Psoas muscle (tissue), 8 donors: ENCODE data around the gene LRG1. TPM values are rescaled to one million over a fixed set of nuclear protein-coding genes. Genes with fewer than 3 reads are reported as not detected.
A peak's percentile ranks its signal among the peaks of the same experiment; 100 is the strongest.

ENCODE experiments used
- ATAC-seq, 4 donors: fragments of 200-7000 bp; cut with Tn5 transposase; one replicate each; pipeline ENCODE4 v1.9.1; 2020; ENCODE audit warnings: moderate library complexity in 3 of 4, mild to moderate bottlenecking in 2 of 4
- DNase-seq, 2 donors: peaks; one replicate each; pipeline ENCODE4 v3.0.0-alpha.2; 2020
- H3K27ac ChIP-seq: fragments of 200-600 bp; one replicate; pipeline ENCODE4 v1.8.0; 2022
- H3K27me3 ChIP-seq, 3 donors: fragments of 200-600 bp in 1 of 3; one replicate each; pipeline versions ENCODE4 v1.6.1 to v1.8.0; 2013 to 2022; ENCODE audit warnings: low read length in 2 of 3, mild to moderate bottlenecking in 2 of 3, moderate library complexity in 1 of 3; ENCODE audit not compliant: insufficient read depth in 3 of 3
- H3K36me3 ChIP-seq, 2 donors: fragments of 200-600 bp in 1 of 2; one replicate each; pipeline versions ENCODE4 v1.6.1 to v1.8.0; 2013 to 2022; ENCODE audit warnings: low read depth in 1 of 2, mild to moderate bottlenecking in 1 of 2, moderate library complexity in 1 of 2; ENCODE audit not compliant: insufficient read depth in 1 of 2
- H3K4me1 ChIP-seq: fragments of 200-600 bp; one replicate; pipeline ENCODE4 v1.8.0; 2022
- H3K4me3 ChIP-seq: fragments of 200-600 bp; one replicate; pipeline ENCODE4 v1.8.0; 2022; ENCODE audit warnings: mild to moderate bottlenecking
- H3K9me3 ChIP-seq: fragments of 200-600 bp; one replicate; pipeline ENCODE4 v1.8.0; 2022
- WGBS, 3 donors: extraction: QIAGEN DNeasy Blood & Tissue Kit; methylation state at CpG; one replicate each; pipeline versions ENCODE4 v1.1.6 to v1.1.7; 2013; 5-methylcytosine and 5-hydroxymethylcytosine counted together
- intact Hi-C, 2 donors: fragments of 100-400 bp; cut with DNase I; formaldehyde crosslinking; loops; one replicate each; pipeline versions ENCODE4 v1.11.0 to v1.14.2; 2022
- polyA plus RNA-seq, 3 donors: library from polyadenylated mRNA; stranded (reverse); fragments of 200-250 nt; gene quantifications; one replicate each; pipeline ENCODE4 v1.2.3, GENCODE V29; 2013
- total RNA-seq, 4 donors: library from RNA; stranded (reverse); fragmentation: NEBNext Ultra II Directional in 2 of 4; extraction: Animal tissue kit (Norgen Biotek cat#: 25700) in 2 of 4; gene quantifications; one replicate each; pipeline versions ENCODE4 v1.2.1 to v1.2.4, GENCODE V29; 2021 to 2023
- TF ChIP-seq, protein P1 (sequence below): fragments of 200-600 bp; IDR thresholded peaks from one replicate; pipeline ENCODE4 v1.8.0; 2022; ENCODE audit warnings: antibody characterized with exemption
- donor health status: healthy with polysubstance abuse.
- donor health status: DM: no; HTN: no; CAD: no; lungs with moderate emphysema.
- donor health status: Bipolar disorder and iron deficiency.
- donor health status: healthy.
- donor health status: DM: yes; HTN: yes; CAD: no.
- donor health status: DM: no; HTN: no; CAD: no.
- donor health status: DM: no; HTN: no; CAD: no.
- donor health status: DM: yes; HTN: yes; CAD: no.

LRG1 gene
- total and polyA plus RNA-seq, 7 donors = 0.09 to 1.8 (median 0.42) TPM; not detected in 1

DNA sequence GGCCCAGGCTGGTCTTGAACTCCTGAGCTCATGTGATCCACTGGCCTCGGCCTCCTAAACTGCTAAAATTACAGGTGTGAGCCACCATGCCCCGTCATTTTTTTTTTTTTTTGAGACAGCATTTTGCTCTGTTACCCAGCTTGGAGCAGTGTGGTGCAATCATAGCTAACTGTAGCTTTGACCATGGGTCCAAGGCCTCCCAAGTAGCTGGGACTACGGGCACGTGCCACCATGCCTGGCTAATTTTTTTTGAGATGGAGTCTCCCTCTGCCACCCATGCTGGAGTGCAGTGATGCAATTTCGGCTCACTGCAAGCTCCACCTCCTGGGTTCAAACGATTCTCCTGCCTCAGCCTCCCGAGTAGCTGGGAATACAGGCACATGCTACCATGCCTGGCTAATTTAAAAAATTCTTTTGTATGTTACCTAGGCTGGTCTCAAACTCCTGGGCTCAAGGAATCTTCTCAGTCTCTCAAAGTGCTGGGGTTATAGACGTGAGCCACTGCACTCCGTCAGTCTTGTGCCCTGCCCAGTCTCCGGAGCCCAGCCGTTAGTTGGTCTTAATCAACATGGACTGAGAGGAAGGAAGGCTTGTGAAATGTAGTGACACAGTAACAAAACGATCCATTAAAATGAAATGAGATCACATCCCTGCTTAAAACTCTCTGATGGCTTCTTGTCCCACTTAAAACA, 1.4 kb upstream of the LRG1 start:
- peaks cover 17% of the 10 kb centered on the region for H3K4me1 ChIP-seq
- H3K36me3 ChIP-seq = no peaks in the 10 kb centered on the region
- no peak for DNase-seq
- H3K27ac ChIP-seq = no peak overlapping the region
- no peak for ATAC-seq
- TF ChIP-seq, protein P1, sequence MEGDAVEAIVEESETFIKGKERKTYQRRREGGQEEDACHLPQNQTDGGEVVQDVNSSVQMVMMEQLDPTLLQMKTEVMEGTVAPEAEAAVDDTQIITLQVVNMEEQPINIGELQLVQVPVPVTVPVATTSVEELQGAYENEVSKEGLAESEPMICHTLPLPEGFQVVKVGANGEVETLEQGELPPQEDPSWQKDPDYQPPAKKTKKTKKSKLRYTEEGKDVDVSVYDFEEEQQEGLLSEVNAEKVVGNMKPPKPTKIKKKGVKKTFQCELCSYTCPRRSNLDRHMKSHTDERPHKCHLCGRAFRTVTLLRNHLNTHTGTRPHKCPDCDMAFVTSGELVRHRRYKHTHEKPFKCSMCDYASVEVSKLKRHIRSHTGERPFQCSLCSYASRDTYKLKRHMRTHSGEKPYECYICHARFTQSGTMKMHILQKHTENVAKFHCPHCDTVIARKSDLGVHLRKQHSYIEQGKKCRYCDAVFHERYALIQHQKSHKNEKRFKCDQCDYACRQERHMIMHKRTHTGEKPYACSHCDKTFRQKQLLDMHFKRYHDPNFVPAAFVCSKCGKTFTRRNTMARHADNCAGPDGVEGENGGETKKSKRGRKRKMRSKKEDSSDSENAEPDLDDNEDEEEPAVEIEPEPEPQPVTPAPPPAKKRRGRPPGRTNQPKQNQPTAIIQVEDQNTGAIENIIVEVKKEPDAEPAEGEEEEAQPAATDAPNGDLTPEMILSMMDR = no peak
- peaks cover 4% of the 10 kb centered on the region for H3K9me3 ChIP-seq
- intact Hi-C loops = no loop called here
- WGBS, 3 donors = 76 to 85% (median 77%) methylated on average over 12 of the region's 12 CpGs
- H3K4me3 ChIP-seq = no peak overlapping the region
- no peaks in the 10 kb centered on the region for H3K27me3 ChIP-seq

DNA sequence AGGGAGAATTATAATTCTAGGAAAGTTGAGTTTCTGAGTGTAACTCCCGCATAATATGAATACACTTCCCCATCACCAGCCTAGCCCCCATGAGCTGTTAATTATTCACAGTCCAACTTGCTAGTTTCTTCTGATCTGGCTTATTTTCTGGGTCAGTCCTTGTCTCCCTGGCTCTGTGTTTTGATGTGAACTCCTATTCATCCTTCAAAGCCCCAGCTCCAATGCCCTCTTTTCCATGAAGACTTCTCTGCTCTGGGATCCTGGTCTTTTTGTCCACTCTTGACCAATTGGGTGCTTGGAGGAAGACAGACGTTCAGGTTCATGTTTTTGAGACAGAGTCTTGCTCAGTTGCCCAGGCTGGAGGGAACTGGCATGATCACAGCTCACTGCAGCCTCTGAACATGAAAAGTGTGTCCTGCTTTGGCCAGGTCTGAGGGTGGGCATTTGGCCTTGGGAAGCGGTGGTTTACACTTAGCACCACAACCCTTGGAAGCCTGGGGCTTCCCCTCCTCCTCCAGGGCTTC, 605 bp downstream of the LRG1 start:
- Histone ChIP-seq H3K9me3 (peaks cover 4% of the 10 kb centered on the region), H3K27ac (no peak overlapping the region), H3K36me3 (no peaks in the 10 kb centered on the region), H3K27me3 (no peaks in the 10 kb centered on the region), H3K4me3 (no peak overlapping the region), H3K4me1 (peaks cover 28% of the 10 kb centered on the region)
- DNase-seq (no peak), ATAC-seq (no peak)
- intact Hi-C loops = loop anchor here in 1 of 2 donors (5.0 kb wide), 1 partner anchor 98 kb away; the partner anchor contains the start of gene TNFAIP8L1
- 84 to 90% (median 89%) methylated on average over 3 of the region's 3 CpGs for whole genome bisulfite sequencing, 3 donors
- TF ChIP-seq, protein P1 = no peak

DNA sequence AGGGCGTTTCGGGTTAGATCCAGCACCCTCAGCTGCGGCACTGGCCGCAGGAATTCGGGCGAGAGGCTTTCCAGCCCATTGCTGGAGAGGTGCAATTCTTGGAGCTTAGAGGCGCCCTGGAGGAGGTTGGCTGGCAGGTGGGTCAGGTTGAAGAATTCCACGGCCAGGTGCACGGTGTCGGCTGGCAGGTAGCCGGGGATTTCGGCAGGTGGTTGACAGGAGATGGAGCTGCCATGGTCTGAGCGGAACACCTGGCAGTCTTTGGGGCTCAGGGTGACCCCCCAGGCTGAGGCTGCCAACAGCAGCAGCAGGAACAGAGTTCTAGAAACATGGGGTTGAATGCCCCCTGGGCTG, 1.3 kb downstream of the LRG1 start:
- Histone ChIP-seq H3K27me3 (no peaks in the 10 kb centered on the region), H3K4me1 (peaks cover 32% of the 10 kb centered on the region), H3K9me3 (peaks cover 4% of the 10 kb centered on the region), H3K27ac (peak overlapping the region; percentile 90), H3K36me3 (no peaks in the 10 kb centered on the region), H3K4me3 (no peak overlapping the region)
- intact Hi-C loops = loop anchor here in 1 of 2 donors (5.0 kb wide), 1 partner anchor 99 kb away; the partner anchor contains the start of gene TNFAIP8L1
- no peak for DNase-seq
- no peak for ATAC-seq
- TF ChIP-seq, protein P1 = no peak
- 71 to 89% (median 83%) methylated on average over 13 of the region's 13 CpGs for whole genome bisulfite sequencing, 3 donors

DNA sequence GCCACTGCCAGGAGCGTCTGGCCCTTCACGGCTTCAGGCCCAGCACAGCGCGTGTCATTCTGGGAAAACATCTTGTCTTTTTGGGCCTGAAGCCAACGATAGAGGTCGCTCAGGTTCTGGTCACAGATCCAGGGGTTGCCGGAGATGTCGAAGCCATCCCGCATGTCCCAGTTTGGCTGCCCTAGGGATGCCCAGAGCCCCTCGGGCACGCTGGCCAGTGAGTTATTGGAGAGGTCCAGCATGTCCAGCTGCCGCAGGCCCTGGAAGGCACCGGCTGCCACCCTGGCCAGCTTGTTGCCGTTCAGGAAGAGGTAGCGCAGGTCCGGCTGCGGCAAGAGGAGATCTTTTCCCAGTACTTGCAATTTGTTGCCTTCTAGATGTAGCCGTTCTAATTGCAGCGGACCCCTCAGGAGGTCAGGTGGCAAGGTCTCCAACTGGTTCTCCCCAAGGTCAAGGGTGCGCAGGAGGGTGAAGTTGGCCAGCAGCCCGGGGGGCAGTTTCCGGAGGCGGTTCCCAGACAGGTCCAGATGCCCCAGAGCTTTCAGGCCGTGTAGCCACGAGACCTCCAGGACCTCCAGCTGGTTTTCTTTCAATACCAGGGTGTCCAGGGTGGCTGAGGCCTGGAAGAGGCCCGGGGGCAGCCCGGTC, 1.8 kb downstream of the LRG1 start:
- Histone ChIP-seq H3K4me3 (no peak overlapping the region), H3K4me1 (peaks cover 36% of the 10 kb centered on the region), H3K36me3 (no peaks in the 10 kb centered on the region), H3K27me3 (no peaks in the 10 kb centered on the region), H3K27ac (peak overlapping the region; percentile 90), H3K9me3 (peaks cover 4% of the 10 kb centered on the region)
- 33 to 48% (median 33%) methylated on average over 27 of the region's 27 CpGs for WGBS, 3 donors
- DNase-seq (peak in 1 of 2 donors; percentile 69), ATAC-seq (peak; percentile 11 to 50 (median 32))
- intact Hi-C loops = loop anchor here in 1 of 2 donors (5.0 kb wide), 1 partner anchor 99 kb away; the partner anchor contains the start of gene TNFAIP8L1
- TF ChIP-seq, protein P1 = no peak
